C4-2B (cell line): ENCODE data around the gene BTBD3.

Experiments
- H3K27ac ChIP-seq: fragments of 450-650 bp; 2 replicates; pipeline ENCODE4 v1.5.1; 2017
- CTCF ChIP-seq: fragments of 450-650 bp; conservative IDR thresholded peaks from 2 replicates; pipeline ENCODE4 v1.5.1; 2017; ENCODE audit warnings: mild to moderate bottlenecking
- ZFX ChIP-seq: fragments of 450-650 bp; IDR thresholded peaks from 2 replicates; pipeline ENCODE4 v1.6.1; 2017

BTBD3 gene

GRCh38 chr20:11918391-11918845 lies 725 bp downstream of the BTBD3 start:
- TF ChIP-seq CTCF (no peak), ZFX (no peak)
- H3K27ac ChIP-seq: no peak overlapping the region

- no peak for TF ChIP-seq ZFX
- TF ChIP-seq CTCF: no peak
- H3K27ac ChIP-seq: no peak overlapping the region
Observed at GRCh38 chr20:11918981-11919380, 1.3 kb downstream of the BTBD3 start.

- TF ChIP-seq CTCF (no peak), ZFX (no peak)
Observed at GRCh38 chr20:11919581-11919980, 1.9 kb downstream of the BTBD3 start.

GRCh38 chr20:11920083-11920482 lies 2.4 kb downstream of the BTBD3 start:
- TF ChIP-seq ZFX: no peak
- no peak for TF ChIP-seq CTCF
- no peak overlapping the region for H3K27ac ChIP-seq

More at GRCh38 chr20:11919581-11919980, 1.9 kb downstream of the BTBD3 start:
- no peak overlapping the region for H3K27ac ChIP-seq

GRCh38 chr20:11921321-11921720 lies 3.6 kb downstream of the BTBD3 start:
- no peak overlapping the region for H3K27ac ChIP-seq
- no peak for TF ChIP-seq CTCF
- no peak for TF ChIP-seq ZFX

GRCh38 chr20:11922561-11922960 lies 4.9 kb downstream of the BTBD3 start:
- no peak overlapping the region for H3K27ac ChIP-seq
- TF ChIP-seq ZFX (no peak), CTCF (no peak)

- no peak overlapping the region for H3K27ac ChIP-seq
- no peak for TF ChIP-seq CTCF
- TF ChIP-seq ZFX: no peak
Observed at GRCh38 chr20:11924923-11925322, 7.2 kb downstream of the BTBD3 start.
